Mammary epithelial cell (primary cell): Measurements from ENCODE around the gene CDH4.

ENCODE experiments used
- EZH2 ChIP-seq: IDR thresholded peaks from 2 replicates; pipeline ENCODE4 v1.6.1; 2012; ENCODE audit warnings: low read length, inconsistent platforms, borderline replicate concordance
- TF ChIP-seq, protein P1 (sequence below), 2 donors: IDR thresholded peaks in 1 of 2; conservative IDR thresholded peaks in 1 of 2; 2 replicates each; pipeline ENCODE4 v1.5.1; 2011 to 2012; ENCODE audit warnings: inconsistent platforms in 2 of 2, low read length in 2 of 2, mild to moderate bottlenecking in 2 of 2, control low read depth in 1 of 2, low read depth in 1 of 2; ENCODE audit not compliant: insufficient read depth in 1 of 2; ENCODE audit errors: extremely low read depth in 1 of 2

DNA sequence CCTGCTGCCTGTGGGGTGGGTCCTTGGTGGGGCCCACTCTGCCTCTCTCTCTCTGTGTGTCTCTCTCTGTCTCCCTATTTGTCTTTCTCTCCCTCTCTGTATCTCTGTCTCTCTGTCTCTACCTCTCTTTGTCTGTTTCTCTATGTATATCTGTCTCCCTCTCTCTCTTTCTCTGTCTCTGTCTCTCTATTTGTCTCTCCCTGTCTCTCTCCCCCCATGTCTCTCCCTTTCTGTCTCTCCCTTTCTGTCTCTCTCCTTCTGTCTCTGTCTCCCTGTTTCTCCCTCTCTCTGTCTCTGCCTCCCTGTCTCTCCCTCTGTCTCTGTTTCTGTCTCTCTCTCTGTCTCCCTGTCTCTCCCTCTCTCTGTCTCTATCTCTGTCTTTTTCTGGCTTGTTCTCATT lies 353.2 kb downstream of the CDH4 start:
- TF ChIP-seq, protein P1, sequence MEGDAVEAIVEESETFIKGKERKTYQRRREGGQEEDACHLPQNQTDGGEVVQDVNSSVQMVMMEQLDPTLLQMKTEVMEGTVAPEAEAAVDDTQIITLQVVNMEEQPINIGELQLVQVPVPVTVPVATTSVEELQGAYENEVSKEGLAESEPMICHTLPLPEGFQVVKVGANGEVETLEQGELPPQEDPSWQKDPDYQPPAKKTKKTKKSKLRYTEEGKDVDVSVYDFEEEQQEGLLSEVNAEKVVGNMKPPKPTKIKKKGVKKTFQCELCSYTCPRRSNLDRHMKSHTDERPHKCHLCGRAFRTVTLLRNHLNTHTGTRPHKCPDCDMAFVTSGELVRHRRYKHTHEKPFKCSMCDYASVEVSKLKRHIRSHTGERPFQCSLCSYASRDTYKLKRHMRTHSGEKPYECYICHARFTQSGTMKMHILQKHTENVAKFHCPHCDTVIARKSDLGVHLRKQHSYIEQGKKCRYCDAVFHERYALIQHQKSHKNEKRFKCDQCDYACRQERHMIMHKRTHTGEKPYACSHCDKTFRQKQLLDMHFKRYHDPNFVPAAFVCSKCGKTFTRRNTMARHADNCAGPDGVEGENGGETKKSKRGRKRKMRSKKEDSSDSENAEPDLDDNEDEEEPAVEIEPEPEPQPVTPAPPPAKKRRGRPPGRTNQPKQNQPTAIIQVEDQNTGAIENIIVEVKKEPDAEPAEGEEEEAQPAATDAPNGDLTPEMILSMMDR (conservative IDR thresholded peaks at IDR 0.05 in 1 of 2, IDR thresholded peaks at IDR 0.05 in 1 of 2; ENCODE audit: extremely low read depth in 1 of 2, insufficient read depth in 1 of 2, low read depth in 1 of 2, low read length in 2 of 2), result no peak
- no peak for TF ChIP-seq EZH2
